Stimulated activated CD8-positive, alpha-beta memory T cell treated with anti-CD3 and anti-CD28 coated beads, Interleukin-4, amount 100 ng/mL, for 4 hours (primary cell): ENCODE measurements around the gene RNF213.
"Not testable (repeated sequence)": the region's sequence is repeated elsewhere in the genome, so short reads cannot be mapped to it uniquely, and the experiment has no call there.

Experiments
- DNase-seq, 2 donors: peaks; one replicate each; pipeline ENCODE4 v3.0.0-alpha.2; 2020; ENCODE audit warnings: low read depth in 2 of 2, low spot score in 1 of 2

RNF213 gene

DNA sequence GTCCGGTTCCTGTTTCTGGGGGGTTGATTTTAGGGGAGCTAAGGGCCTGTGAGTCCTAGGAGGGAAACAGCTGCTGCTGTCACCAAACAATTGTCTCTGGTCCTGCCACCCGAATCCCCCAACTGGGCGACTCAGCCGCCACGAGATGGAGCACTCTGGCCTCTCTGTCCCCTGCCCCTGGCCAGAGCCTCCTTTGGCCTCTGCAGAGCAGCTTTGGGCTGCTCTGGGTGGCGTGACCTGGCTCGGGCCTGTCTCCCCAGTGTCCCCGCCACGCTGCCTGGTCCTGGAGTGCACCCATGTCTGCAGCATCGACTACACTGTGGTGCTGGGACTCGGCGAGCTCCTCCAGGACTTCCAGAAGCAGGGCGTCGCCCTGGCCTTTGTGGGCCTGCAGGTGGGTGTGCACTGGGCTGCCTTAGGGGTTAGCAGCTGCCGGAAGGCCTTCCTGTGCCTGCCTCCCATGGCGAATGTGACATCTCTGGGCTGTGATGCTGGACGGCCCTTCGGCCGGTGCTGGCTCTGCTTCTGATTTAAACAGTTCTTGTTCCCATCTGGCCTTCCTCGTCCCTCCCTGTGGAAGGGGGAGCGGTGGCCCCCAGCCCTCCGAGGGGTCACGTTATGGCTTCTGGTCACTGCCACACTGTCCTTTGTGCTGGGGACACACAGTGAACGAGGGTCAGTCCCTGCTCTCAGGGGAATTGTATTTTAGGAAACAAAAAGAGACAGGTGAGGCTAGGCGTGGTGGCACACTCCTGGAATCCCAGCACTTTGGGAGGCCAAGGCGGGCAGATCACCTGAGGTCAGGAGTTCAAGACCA lies 11.6 kb upstream of the RNF213 start:
- DNase-seq, result no peak

- no peak for DNase-seq
These were observed 8.7 kb upstream of the RNF213 start for GRCh38 chr17:80251966-80252365.

DNA sequence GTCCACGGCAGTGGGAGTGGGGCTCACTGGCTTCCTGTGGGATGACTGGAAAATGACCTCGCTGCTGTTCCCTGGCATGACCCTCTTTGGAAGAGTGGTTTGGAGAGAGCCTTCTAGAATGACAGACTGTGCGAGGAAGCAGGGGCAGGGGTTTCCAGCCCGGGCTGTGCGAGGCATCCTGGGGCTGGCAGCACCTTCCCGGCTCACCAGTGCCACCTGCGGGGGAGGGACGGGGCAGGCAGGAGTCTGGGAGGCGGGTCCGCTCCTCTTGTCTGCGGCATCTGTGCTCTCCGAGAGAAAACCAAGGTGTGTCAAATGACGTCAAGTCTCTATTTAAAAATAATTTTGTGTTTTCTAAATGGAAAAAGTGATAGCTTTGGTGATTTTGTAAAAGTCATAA lies 7.8 kb upstream of the RNF213 start:
- DNase-seq, result peak; percentile 65 to 78

DNA sequence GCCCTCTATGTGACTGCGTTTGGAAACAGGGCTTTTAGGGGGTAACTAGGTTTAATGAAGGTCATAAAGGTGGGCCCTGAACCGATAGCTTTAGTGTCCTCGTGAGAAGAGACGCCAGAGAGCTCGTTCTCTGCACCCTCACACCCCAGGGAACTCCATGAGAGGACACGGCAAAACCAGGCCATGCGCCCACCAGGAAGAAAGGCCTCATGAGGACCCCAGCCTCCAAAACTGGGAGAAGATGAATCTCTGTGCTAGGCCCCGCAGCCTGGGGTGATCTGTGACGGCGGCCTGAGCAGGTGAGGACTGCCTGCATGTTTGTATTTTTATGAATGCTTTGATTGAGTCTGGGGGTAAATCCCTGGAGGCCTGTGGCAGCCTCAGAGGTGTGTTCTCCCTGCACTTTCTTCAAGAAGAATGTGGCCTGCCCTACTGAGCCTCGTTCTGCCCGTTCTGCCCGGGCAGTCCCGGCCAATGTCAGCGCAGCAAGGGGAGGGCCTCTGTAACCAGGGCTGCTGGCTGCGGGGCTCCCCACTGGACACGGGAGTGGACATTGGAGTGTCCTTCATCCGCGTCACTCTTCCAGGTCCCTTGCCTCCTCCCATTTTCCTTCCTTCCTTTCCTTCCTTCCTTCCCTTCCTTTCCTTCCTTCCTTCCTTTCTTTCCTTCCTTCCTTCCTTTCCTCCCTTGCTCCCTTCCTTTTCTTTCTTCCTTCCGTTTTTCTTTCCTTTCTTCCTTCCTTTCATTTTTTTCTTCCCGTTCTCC lies 6.8 kb upstream of the RNF213 start:
- DNase-seq, result no peak

DNA sequence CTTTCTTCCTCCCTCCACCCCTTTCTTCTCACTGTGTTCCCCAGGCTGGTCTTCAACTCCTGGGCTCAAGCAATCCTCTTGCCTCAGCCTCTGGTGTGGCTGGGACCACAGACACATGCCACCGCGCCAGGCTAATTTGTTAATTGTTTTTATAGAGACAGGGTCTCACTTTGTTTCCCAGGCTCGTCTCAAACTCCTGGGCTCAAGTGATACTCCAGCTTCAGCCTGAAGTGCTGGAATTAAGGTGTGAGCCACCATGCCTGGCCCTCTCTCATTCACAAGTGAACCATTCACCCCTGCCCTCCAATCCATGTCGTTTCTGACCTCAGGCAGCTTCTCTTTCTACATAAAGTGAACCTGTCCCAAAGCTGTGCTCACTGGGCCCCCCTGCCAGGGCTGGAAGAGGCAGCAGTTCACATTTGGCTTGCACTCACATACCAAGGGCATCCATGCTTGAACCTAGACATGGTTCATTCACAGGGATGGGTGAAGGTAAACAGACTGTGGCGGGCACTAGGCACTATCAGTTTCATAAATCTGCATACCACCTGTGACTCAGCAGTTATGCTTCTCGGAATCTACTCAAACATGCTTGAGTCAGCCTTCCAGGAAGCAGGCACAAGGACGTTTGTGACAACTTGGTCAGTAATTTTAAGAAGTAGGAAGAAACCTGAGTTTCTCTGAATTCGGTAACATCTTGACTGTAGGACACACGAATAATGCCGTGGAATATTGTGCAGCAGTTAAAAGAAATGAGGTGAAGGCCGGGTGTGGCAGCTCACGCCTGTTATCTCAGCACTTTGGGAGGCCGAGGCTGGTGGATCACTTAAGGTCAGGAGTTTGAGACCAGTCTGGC lies 6.0 kb upstream of the RNF213 start:
- DNase-seq, result peak in 1 of 2 donors; percentile 31

- DNase-seq, result no peak
These were observed 4.7 kb upstream of the RNF213 start for GRCh38 chr17:80256034-80256350.

GRCh38 chr17:80257716-80258213 lies 2.9 kb upstream of the RNF213 start:
- DNase-seq, result no peak

DNA sequence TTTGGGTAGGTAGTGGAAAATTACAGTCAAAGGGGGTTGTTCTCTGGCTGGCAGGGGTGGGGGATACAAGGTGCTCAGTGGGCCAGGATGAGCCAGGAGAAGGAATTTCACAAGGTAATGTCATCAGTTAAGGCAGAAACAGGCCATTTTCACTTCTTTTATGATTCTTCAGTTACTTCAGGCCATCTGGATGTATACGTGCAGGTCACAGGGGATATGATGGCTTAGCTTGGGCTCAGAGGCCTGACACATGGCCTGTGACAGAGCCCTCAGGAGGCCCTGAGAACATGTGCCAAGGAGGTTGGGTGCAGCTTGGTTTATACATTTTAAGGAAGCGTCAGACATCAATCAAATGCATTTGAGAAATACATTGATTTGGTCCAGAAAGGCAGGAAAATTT lies 2.4 kb upstream of the RNF213 start:
- not testable (repeated sequence) for DNase-seq

DNA sequence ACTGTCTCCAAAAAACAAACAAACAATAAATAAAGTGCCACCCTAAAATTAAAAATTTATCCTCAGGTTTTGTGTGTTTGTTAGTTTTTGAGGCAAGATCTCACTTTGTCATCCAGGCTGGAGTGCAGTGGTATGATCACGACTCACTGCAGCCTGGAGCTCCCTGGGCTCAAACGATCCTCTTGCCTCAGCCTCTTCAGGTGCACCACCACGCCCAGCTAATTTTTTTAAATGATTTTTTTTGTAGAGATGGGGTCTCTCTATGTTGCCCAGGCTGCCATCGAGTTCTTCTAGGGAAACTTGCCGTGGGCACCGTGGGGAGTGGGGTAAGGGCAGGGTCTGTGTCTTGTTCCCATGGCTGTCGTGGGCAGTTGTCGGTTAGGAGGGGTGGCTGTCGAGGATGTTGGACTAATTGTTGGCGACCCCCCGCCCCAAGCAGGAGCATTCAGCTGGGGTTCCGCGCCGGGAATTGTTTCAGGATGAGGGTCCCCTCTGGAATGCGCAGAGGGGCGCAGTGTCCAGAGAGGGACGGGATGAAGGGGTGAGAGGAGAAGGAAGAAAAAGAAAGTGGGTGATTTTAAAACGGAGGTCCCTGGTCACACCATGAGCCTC lies 1.1 kb upstream of the RNF213 start:
- no peak for DNase-seq

- peak in 1 of 2 donors; percentile 67 for DNase-seq
These were observed 550 bp upstream of the RNF213 start for GRCh38 chr17:80260069-80260535.

- peak in 1 of 2 donors; percentile 23 for DNase-seq
These were observed 675 bp downstream of the RNF213 start for GRCh38 chr17:80261159-80261894.

- no peak for DNase-seq
These were observed 1.2 kb downstream of the RNF213 start for GRCh38 chr17:80261895-80262279.

GRCh38 chr17:80262291-80262690 lies 1.6 kb downstream of the RNF213 start:
- DNase-seq, result no peak

GRCh38 chr17:80262775-80263244 lies 2.2 kb downstream of the RNF213 start:
- no peak for DNase-seq

DNA sequence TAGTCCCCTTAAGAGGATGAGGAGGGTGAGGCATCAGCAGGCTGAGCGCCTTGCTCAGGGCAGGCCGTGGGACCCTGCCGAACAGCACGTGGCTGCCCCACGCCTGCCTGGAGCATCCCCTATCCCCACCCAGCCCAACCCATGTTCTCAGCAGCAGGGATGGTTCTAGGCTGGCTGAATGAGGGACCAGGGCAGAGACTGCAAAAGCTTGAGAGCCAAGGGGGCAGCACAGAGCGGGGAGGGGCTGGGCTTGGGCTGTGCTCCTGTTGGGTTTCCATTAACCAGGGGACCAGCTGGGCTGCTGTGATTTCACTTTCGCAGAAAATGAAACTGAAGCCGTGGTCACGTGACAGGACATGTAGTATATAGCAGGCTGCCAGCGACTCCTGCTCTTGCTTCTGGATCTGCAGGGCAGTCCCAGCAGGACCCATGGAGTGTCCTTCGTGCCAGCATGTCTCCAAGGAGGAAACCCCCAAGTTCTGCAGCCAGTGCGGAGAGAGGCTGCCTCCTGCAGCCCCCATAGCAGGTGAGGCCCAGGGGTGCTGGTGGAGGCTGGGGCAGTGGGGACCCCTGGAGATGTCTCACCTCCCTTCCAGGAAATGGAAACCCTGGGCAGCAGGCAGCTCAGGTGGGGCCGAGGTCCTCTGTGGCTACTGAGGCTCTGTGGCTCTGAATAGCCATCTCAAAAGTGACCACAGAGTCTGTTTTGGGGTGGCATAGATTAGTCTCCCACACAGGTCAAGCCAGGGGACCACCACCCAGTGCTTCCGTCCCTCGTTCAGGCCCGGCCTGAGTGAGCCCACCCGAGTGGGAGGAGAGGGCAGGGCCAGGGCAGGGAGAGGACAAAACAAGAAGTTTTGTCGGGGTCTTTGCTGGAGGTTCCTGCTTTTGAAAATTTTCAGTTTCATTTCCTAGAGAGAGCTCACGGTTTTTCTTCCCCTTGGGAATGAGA lies 2.9 kb downstream of the RNF213 start:
- DNase-seq, result peak; percentile 76 to 79

DNA sequence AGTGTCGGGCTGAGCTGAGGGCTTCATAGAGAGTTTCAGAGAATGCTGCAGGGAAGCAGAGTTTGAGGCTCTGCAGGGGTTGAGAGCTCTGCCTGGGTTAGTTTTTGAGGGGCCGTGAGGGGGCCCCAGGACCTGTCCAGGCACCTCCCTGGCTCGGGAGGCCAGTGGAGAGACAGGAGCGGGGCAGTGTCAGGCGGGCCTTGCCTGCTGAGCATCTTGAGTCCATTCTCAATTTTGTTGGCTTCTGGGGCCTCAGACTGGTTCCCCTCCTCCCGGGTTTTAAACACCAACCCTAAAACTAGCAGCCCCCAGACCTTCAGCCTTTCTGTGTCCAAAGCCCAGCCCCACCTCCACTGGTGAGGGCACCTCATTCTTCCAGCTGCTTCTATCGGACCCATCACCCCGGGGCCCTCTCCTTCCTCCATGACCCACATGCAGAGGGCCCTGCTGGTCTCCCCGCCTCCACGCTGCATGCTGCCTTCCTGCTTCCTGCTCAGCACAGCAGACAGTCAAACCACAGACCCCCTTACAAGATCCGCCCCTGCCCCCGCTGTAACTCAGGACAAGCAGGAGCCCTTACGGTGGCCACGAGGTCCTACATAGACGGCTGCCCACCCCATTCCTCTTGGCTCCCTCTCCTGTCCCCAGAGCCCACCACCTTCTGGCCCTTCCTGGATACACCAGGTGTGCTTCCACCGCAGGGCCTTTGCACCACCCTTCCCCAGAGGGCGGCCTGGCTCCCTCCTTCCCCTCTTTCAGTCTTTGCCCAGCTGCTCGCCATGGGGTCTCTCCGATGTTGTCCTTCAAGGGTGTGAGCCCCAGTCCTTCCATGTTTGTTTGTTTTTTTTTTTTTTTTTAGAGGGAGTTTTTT lies 3.8 kb downstream of the RNF213 start:
- peak in 1 of 2 donors; percentile 52 for DNase-seq

- DNase-seq, result peak in 1 of 2 donors; percentile 66
These were observed 4.8 kb downstream of the RNF213 start for GRCh38 chr17:80265205-80266068.
